ENCODE data around the gene PKP3.

DNA sequence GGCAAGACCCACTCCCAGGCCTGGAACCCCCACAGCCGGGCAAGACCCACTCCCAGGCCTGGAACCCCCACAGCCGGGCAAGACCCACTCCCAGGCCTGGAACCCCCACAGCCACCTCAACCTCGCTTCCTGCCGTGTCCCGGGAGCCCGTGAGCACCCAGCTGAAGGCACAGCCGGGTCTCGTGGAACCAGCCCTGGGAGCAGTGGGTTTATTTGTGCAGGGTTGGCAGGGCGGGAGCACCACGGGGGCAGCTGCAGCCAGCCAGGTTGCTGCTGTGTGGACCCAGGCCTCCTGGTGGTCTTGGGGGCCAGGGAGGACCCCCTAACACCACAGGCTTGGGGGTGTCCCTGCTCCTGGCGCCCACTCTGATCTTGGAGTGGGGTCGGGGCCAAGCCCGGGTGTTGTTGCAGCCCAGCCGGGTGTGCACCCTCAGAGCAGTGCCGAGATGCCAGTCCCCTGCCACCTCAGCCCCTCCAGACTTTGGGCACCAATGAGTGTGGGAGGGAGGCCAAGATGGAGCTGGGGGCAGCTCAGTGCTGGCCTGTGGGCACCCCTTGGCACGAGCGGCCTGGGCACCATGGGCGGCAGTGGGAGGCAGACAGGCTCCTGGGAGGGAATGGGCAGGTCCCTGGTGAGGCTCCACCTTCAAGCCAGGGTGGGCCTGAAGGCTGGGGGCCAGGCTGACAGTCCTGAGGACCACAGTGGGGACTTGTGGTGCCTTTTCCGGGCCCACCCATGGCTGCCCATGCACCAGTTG, 8.2 kb upstream of the PKP3 start:
- TF ChIP-seq CTCF (conservative IDR thresholded peaks at IDR 0.05): no peak
- no peak for TF ChIP-seq ZFX (IDR thresholded peaks at IDR 0.05)
